Psoas muscle (tissue), 8 donors: Measurements from ENCODE around the gene KCTD21. TPM values are rescaled to one million over a fixed set of nuclear protein-coding genes. Genes with fewer than 3 reads are reported as not detected.
"Not testable (repeated sequence)": the region's sequence is repeated elsewhere in the genome, so short reads cannot be mapped to it uniquely, and the experiment has no call there.

Experiments
- ATAC-seq, 4 donors: fragments of 200-7000 bp; cut with Tn5 transposase; one replicate each; pipeline ENCODE4 v1.9.1; 2020; ENCODE audit warnings: moderate library complexity in 3 of 4, mild to moderate bottlenecking in 2 of 4
- DNase-seq, 2 donors: peaks; one replicate each; pipeline ENCODE4 v3.0.0-alpha.2; 2020
- H3K27ac ChIP-seq: fragments of 200-600 bp; one replicate; pipeline ENCODE4 v1.8.0; 2022
- H3K27me3 ChIP-seq, 3 donors: fragments of 200-600 bp in 1 of 3; one replicate each; pipeline versions ENCODE4 v1.6.1 to v1.8.0; 2013 to 2022; ENCODE audit warnings: low read length in 2 of 3, mild to moderate bottlenecking in 2 of 3, moderate library complexity in 1 of 3; ENCODE audit not compliant: insufficient read depth in 3 of 3
- H3K36me3 ChIP-seq, 2 donors: fragments of 200-600 bp in 1 of 2; one replicate each; pipeline versions ENCODE4 v1.6.1 to v1.8.0; 2013 to 2022; ENCODE audit warnings: low read depth in 1 of 2, mild to moderate bottlenecking in 1 of 2, moderate library complexity in 1 of 2; ENCODE audit not compliant: insufficient read depth in 1 of 2
- H3K4me1 ChIP-seq: fragments of 200-600 bp; one replicate; pipeline ENCODE4 v1.8.0; 2022
- H3K4me3 ChIP-seq: fragments of 200-600 bp; one replicate; pipeline ENCODE4 v1.8.0; 2022; ENCODE audit warnings: mild to moderate bottlenecking
- H3K9me3 ChIP-seq: fragments of 200-600 bp; one replicate; pipeline ENCODE4 v1.8.0; 2022
- WGBS, 3 donors: extraction: QIAGEN DNeasy Blood & Tissue Kit; methylation state at CpG; one replicate each; pipeline versions ENCODE4 v1.1.6 to v1.1.7; 2013; 5-methylcytosine and 5-hydroxymethylcytosine counted together
- intact Hi-C, 2 donors: fragments of 100-400 bp; cut with DNase I; formaldehyde crosslinking; loops; one replicate each; pipeline versions ENCODE4 v1.11.0 to v1.14.2; 2022
- polyA plus RNA-seq, 3 donors: library from polyadenylated mRNA; stranded (reverse); fragments of 200-250 nt; gene quantifications; one replicate each; pipeline ENCODE4 v1.2.3, GENCODE V29; 2013
- total RNA-seq, 4 donors: library from RNA; stranded (reverse); fragmentation: NEBNext Ultra II Directional in 2 of 4; extraction: Animal tissue kit (Norgen Biotek cat#: 25700) in 2 of 4; gene quantifications; one replicate each; pipeline versions ENCODE4 v1.2.1 to v1.2.4, GENCODE V29; 2021 to 2023
- TF ChIP-seq, protein P1 (sequence below): fragments of 200-600 bp; IDR thresholded peaks from one replicate; pipeline ENCODE4 v1.8.0; 2022; ENCODE audit warnings: antibody characterized with exemption
- donor health status: healthy with polysubstance abuse.
- donor health status: DM: no; HTN: no; CAD: no; lungs with moderate emphysema.
- donor health status: Bipolar disorder and iron deficiency.
- donor health status: healthy.
- donor health status: DM: yes; HTN: yes; CAD: no.
- donor health status: DM: no; HTN: no; CAD: no.
- donor health status: DM: no; HTN: no; CAD: no.
- donor health status: DM: yes; HTN: yes; CAD: no.

The KCTD21 gene
- total and polyA plus RNA-seq, 7 donors, result 4.7 to 10.3 (median 5.6) TPM

DNA sequence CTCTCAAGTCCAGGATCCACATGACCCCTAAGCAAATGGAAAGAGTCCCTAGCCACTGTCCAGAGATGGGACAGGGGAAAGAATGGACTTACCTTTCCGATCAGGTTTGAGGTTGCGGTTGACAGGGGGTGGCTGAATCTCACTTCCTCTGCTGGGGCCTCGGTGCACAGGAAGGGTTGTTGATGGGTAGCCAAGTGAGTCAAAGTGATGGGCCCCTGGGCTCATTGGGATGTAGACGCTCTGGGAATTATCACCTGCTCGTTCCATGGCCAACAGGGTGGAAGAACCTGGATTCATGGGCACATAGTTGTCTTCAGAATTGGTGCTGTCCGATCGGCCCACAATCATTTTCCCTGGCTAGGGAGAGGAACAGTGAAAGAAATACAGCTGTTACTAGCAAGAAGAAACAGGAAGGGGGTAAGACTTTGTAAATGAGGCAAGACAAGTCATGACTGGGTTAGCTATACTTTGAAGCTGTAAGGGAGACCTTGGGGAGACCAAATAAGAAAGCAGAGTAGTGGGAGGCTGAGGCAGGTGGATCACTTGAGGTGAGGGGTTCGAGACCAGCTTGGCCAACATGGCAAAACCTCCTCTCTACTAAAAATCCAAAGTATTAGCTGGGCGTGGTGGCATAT lies 35.0 kb upstream of the KCTD21 start:
- intact Hi-C loops, result loop anchor here in 1 of 2 donors (10.0 kb wide), 1 partner anchor 201 kb away; no protein-coding TSS in a partner anchor
- ATAC-seq (no peak), DNase-seq (no peak)
- Histone ChIP-seq H3K27ac (no peak overlapping the region), H3K36me3 (peaks cover 0 to 70% of the 10 kb centered on the region in 2 donors), H3K4me3 (no peak overlapping the region), H3K4me1 (no peaks in the 10 kb centered on the region), H3K9me3 (no peaks in the 10 kb centered on the region), H3K27me3 (no peaks in the 10 kb centered on the region)
- 89 to 96% (median 93%) methylated on average over 9 of the region's 9 CpGs for WGBS, 3 donors
- TF ChIP-seq, protein P1, sequence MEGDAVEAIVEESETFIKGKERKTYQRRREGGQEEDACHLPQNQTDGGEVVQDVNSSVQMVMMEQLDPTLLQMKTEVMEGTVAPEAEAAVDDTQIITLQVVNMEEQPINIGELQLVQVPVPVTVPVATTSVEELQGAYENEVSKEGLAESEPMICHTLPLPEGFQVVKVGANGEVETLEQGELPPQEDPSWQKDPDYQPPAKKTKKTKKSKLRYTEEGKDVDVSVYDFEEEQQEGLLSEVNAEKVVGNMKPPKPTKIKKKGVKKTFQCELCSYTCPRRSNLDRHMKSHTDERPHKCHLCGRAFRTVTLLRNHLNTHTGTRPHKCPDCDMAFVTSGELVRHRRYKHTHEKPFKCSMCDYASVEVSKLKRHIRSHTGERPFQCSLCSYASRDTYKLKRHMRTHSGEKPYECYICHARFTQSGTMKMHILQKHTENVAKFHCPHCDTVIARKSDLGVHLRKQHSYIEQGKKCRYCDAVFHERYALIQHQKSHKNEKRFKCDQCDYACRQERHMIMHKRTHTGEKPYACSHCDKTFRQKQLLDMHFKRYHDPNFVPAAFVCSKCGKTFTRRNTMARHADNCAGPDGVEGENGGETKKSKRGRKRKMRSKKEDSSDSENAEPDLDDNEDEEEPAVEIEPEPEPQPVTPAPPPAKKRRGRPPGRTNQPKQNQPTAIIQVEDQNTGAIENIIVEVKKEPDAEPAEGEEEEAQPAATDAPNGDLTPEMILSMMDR, result no peak

DNA sequence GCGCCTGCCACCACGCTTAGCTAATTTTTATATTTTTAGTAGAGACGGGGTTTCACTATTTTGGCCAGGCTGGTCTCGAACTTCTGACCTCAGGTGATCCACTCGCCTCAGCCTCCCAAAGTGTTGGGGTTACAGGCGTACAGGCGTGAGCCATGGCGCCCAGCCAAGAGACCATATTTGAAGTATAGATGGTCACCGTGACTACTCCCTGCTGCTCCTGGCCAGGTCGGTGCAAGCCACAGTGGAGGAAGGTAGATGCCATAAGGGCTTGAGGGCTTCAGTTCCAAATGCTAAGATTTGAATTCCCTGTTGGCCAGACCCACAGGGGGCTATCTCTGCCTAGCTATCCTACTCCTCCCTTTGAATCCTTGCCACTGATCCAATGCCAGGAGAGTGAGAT lies 34.3 kb upstream of the KCTD21 start:
- not testable (repeated sequence) for H3K27ac ChIP-seq, DNase-seq, H3K9me3 ChIP-seq, H3K4me1 ChIP-seq, ATAC-seq, H3K4me3 ChIP-seq, H3K27me3 ChIP-seq
- H3K36me3 ChIP-seq, result peaks cover 0 to 70% of the 10 kb centered on the region in 2 donors
- WGBS, 3 donors, result 81 to 89% (median 82%) methylated on average over 10 of the region's 10 CpGs
- intact Hi-C loops, result loop anchor here in 1 of 2 donors (10.0 kb wide), 1 partner anchor 202 kb away; no protein-coding TSS in a partner anchor

DNA sequence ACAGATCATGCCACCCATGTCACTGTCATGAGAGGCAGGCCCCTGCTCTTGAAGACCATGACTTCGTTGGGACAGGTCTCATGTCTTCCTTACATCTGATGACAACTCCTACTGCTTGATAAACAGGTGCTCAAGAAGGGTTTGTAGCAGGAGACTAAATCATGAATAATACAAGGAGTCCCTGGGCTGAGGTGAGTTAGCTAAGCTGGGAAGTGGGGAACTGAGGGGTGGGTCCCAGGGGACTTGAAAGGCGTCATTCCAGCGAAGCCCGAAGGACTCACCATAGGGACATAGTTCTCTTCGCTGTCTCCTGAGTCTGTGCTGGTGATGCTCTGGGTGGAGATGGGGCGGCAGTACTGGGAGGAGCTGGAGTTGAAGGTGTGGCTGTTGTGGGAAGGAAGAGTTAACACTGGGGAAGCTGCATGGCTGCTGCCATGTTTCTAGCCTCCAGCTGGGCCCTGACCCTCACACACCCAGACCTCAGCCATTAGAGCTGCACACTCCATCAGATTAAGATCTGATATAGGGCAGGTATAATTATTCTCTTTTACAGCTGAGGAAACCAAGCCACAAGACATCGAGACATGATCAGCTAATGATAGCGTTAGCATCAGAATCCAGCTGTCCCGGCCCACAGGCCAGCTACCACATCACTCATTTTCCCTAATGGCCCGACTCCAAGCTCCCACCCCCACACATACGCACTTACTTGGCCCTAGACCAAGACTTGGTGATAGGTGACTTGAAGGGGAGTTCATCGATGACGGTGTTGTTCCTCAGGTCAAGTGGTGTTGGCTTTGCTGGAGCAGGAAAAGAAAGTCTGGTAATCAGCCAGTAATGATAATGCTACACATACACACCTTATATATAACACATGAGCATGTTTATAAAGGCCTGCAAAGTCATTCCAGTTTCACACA lies 33.2 kb upstream of the KCTD21 start:
- Histone ChIP-seq H3K27me3 (no peaks in the 10 kb centered on the region), H3K36me3 (peaks cover 0 to 68% of the 10 kb centered on the region in 2 donors), H3K4me3 (no peak overlapping the region), H3K4me1 (no peaks in the 10 kb centered on the region), H3K9me3 (no peaks in the 10 kb centered on the region), H3K27ac (no peak overlapping the region)
- TF ChIP-seq, protein P1, result no peak
- WGBS, 3 donors, result 86 to 88% (median 88%) methylated on average over 13 of the region's 13 CpGs
- DNase-seq (no peak), ATAC-seq (no peak)
- intact Hi-C loops, result loop anchor here in 1 of 2 donors (10.0 kb wide), 1 partner anchor 203 kb away; no protein-coding TSS in a partner anchor

DNA sequence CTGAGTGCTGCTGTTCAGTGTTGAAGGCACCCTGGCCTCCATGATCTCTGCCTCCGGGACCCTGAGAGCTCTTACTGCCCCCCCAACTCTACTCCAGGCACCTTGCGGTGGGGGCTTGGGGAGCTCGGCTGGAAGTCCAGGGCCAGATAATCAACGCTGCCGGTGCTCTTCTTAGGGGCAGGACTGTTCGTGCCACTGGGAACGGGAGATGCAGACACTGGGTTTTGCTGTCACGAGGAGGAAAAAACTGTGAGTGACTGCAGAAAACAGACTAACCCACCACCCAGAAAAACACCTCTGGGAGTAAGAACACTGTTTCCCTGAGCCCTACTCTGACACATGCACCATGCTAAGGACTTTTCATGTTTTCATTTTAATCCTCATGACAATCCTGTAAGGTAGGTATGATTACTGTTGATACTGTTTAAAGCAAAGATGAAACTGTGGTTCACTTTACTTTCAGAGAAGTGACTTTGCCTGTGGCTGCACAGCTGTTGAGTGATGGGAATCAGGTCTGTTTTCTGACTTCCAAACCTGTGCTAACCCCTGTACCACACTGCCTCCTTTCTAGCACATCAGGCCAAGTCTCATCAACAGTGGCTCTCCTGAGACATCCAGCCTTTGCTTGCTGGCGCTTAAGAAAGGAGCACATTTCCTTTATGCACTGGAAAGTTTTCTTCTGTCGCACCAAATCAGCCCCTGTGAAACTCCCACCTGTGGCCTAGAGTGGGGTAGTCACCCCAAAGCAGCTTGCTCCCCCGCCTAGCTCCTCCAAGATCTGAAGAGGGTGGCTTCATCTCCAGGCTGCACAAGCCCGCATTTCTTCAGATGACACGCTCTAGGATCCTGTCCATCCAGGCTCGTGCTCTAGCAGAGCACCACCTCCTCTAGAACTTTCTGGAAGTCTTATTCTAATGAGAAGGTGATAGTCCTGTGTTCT lies 32.1 kb upstream of the KCTD21 start:
- Histone ChIP-seq H3K27me3 (no peaks in the 10 kb centered on the region), H3K4me1 (no peaks in the 10 kb centered on the region), H3K9me3 (no peaks in the 10 kb centered on the region), H3K27ac (no peak overlapping the region), H3K4me3 (no peak overlapping the region), H3K36me3 (peaks cover 0 to 66% of the 10 kb centered on the region in 2 donors)
- TF ChIP-seq, protein P1, result no peak
- 94 to 96% (median 94%) methylated on average over 14 of the region's 14 CpGs for WGBS, 3 donors
- ATAC-seq (no peak), DNase-seq (no peak)
- intact Hi-C loops, result loop anchor here in 1 of 2 donors (10.0 kb wide), 1 partner anchor 204 kb away; no protein-coding TSS in a partner anchor
